GM12891 (cell line): ENCODE results near the gene ADAM17.

Source experiments
- POLR2A ChIP-seq: IDR thresholded peaks from 2 replicates; pipeline ENCODE4 v1.6.1; 2011; ENCODE audit warnings: low read depth, low read length, control low read depth
- POLR2AphosphoS5 ChIP-seq: IDR thresholded peaks from 2 replicates; pipeline ENCODE4 v1.6.1; 2011; ENCODE audit warnings: low read depth, low read length, control low read depth
- POU2F2 ChIP-seq: IDR thresholded peaks from 2 replicates; pipeline ENCODE4 v1.6.1; 2011; ENCODE audit warnings: low read depth, mild to moderate bottlenecking, control low read depth, low read length, moderate library complexity
- SPI1 ChIP-seq: IDR thresholded peaks from 2 replicates; pipeline ENCODE4 v1.6.1; 2011; ENCODE audit warnings: low read depth, low read length, control low read depth
- TAF1 ChIP-seq: IDR thresholded peaks from 2 replicates; pipeline ENCODE4 v1.6.1; 2011; ENCODE audit warnings: low read depth, low read length, control low read depth

DNA sequence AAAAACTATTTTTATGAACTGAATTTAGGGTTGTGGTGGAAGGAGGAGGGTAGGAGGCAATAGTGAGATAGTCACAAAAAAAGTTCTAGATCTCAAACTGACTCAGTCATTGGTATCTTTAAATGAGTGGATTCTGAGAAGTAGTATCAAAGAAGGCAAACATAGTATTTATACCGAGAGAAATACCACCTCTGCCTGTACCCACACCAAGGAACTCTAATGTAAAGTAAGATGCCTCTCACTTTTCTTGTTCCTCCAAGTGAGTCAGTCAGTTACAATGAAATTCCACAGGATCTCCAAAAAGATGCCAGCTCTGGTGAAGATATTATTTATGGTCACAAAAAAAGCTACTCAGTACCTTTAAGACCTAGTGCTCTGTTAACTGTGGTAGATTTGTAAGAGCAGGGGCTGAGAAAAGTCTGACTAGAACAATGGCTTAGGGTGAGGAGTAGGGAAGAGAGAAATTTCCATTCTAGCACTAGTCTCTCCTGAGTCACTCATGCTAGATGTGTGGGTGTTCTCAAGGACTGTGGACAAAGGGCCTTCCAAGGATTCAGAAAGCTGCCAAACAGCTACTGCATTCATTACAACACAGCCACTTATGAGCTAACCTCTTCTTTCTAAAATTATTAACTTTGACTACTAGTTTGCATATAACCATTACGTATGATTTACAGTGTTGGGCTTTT is 38.9 kb upstream of the ADAM17 start:
- TF ChIP-seq TAF1 (no peak), POLR2A (no peak), POLR2AphosphoS5 (no peak), SPI1 (no peak), POU2F2 (no peak)
